ENCODE measurements around the gene FAM184B.

GRCh38 chr4:17667253-17667652 lies 114.2 kb downstream of the FAM184B start:
- TF ChIP-seq CTCF (IDR thresholded peaks at IDR 0.05 in 2 of 3, conservative IDR thresholded peaks at IDR 0.05 in 1 of 3; ENCODE audit: borderline replicate concordance in 1 of 3, insufficient read depth in 1 of 3, low read depth in 2 of 3, low read length in 2 of 3) (no peak), MAX (IDR thresholded peaks at IDR 0.05) (no peak), REST (IDR thresholded peaks at IDR 0.05; ENCODE audit: low read depth) (no peak), ZFX (IDR thresholded peaks at IDR 0.05) (no peak), EZH2 (IDR thresholded peaks at IDR 0.05) (no peak), POLR2AphosphoS5 (IDR thresholded peaks at IDR 0.05; ENCODE audit: low read depth, low read length) (no peak)

All from HCT116 (cell line).